Measurements from ENCODE around the gene TLK1.

TLK1 gene

DNA sequence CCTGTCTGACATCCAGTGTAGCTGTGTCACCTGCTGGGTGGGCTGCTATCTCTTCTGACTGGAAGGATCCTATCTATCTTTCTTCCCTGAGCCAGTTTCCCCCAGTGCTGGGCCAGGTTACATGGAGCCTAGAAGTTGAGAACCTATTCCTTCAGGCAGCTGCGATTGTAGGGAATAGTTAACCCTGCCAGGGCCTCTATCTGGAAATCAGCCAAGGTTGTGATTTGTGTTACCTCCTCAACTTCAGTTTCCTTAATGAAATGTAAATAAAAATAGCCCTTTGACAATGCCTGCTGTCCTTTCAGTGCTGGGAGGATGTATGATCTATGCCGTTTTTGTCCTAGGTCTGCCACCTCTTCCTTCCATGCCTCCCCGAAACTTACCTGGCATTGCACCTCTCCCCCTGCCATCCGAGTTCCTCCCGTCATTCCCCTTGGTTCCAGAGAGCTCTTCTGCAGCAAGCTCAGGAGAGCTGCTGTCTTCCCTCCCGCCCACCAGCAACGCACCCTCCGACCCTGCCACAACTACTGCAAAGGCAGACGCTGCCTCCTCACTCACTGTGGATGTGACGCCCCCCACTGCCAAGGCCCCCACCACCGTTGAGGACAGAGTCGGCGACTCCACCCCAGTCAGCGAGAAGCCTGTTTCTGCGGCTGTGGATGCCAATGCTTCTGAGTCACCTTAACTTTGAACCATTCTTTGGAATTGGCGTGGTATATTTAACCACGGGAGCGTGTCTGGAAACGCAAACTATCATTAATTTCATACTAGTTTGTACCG, 195.1 kb downstream of the TLK1 start:
- no peak for DNase-seq (ENCODE audit: low spot score)

DNA sequence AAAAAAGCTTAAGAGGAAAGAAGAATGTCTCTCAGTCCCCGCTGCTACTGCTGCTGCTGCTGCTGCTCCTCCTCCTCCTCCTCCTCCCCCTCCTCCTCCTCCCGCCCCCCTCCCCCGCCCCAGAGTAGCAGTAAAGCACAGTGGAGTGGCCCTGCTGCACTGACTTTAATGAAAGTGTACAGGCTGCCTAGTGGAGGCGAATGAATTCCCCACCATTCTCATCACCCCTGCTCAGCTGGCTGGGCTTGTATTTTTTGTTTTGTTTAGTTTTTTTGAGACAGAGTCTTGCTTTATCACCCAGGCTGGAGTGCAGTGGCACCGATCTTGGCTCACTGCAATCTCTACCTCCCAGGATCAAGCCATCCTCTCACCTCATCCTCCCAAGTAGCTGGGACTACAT, 197.3 kb downstream of the TLK1 start:
- DNase-seq (ENCODE audit: low spot score): no peak

DNA sequence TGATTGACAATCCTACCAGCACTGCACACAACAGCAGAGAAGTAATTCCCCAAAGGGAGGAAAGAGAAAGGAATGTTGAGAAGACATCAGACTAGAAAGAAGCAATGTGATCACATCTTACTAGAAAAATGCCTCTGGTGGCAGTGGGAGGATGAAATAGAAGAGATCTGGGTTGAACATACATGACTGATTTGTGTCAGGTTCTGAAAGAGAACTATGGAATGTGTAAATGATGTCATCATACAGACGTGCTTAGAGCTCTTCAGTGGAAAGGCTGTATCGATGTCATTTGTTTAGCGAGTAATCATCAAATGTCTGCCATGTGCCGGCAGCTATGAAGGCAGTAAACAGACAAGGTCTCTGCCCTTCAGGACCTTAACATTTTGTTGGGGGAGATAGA, 206.8 kb downstream of the TLK1 start:
- no peak for DNase-seq (ENCODE audit: low spot score)

DNA sequence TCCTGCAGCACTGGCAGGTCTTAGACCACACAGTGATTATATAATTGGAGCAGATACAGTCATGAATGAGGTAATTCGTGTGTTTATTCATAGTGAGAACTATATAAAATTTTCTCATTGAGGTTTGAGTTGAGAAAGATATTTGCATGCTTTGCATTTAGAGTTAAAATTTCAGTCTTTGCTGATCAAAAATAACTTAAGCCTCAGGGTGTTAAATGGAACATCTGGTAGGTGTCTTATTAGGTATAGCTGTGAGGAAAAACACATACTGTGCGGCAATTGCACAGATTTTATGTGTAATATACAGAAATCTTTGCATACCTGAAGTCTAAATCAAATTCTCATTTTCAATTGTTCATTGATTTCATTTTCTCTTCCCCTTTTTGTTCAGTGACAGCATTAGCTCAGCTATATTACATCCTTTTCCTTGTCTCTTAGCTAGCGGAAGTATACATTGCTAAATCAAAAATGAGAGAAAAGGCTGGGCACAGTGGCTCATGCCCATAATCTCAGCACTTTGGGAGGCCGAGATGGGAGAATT, 210.4 kb downstream of the TLK1 start:
- no peak for DNase-seq (ENCODE audit: low spot score)

DNA sequence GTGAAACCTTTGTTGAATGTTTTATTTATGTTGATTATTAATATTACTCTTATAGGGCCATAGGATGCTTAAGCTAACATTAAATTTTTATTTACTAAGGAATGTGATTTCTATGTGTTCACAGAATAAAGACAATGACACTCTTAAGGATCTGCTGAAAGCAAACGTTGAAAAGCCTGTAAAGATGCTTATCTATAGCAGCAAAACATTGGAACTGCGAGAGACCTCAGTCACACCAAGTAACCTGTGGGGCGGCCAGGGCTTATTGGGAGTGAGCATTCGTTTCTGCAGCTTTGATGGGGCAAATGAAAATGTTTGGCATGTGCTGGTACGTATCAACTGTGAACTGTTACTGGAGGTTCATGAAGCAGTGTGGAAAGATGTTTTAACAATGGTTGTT, 211.3 kb downstream of the TLK1 start:
- no peak for DNase-seq (ENCODE audit: low spot score)

DNA sequence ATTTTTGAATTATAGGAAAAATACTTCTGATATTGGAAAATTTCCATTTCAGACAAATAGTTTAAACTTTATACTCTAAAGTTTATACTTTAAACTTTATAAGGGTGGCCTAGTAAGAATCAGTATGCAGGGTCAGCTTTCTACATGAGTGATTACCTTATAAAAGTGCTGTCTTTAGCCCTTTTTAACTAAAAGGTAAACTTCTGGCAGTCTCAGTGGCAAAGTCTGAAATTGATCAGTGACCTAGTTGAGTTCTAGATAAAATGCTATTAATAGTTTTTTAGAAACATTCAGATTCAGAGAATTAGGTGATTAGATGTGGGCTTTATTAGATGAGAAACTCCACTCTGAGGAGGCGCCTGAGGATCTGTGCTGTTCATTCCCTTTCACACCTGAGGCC, 216.1 kb downstream of the TLK1 start:
- DNase-seq (ENCODE audit: low spot score): no peak

DNA sequence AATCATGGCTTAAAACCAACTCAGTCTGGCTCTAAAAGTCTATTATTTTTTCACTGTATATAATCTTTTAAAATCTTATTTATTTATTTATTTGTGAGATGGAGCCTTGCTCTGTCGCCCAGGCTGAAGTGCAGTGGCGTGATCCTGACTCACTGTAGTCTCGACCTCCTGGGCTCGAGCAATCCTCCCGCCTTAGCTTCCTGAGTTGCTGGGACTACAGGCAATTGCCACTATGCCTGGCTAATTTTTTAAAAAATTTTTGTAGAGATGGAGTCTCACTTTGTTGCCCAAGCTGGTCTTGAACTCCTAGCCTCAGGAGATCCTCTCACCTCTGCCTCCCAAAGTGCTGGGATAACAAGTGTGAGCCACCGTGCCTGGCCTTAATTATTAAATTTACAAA, 217.1 kb downstream of the TLK1 start:
- no peak for DNase-seq (ENCODE audit: low spot score)

DNA sequence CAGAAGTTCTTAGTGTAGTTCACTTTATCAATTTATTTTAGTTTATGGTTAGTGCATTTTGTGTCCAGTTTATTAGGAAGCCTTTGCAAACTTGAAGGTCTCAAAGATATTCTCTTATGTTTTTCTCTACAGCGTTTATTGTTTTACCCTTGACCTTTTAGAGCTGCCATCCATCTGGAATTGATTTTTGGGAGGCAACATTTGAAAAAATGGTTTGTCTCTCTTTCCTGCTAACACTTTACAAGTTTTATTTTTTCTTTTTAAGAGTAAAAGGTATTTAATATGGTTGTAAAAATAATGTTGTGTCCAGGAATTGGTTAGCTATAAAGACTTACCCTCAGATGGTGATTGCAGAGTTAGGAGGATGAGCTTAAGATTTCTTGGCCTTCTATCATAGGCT, 217.7 kb downstream of the TLK1 start:
- no peak for DNase-seq (ENCODE audit: low spot score)

DNA sequence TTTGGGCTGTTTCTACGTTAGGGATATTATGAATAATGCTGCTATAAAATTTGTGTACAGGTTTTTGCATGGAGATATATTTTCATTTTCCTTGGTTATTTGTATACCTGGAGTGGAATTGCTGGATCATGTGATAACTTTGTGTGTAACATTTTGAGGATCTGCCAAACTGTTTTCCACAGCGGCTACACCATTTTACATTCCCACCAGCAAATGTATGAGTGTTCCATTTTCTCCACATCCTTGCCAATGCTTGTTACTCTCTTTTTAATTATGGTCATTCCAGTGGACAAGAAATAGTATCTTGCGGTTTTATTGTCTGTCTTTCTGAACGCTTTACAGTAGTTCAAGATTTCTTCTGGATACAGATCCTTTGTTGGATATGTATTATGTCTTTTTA, 218.1 kb downstream of the TLK1 start:
- DNase-seq (ENCODE audit: low spot score): no peak

Data from globus pallidus (tissue), 1 donor.